ENCODE measurements around the gene HTR3B. TPM values are rescaled to one million over a fixed set of nuclear protein-coding genes. Genes with fewer than 3 reads are reported as not detected.

Gene HTR3B
- polyA plus RNA-seq, 3 donors = 0.04 to 0.14 TPM; not detected in 1

GRCh38 chr11:113967361-113967760, 62.8 kb downstream of the HTR3B start:
- no CpG with 5 or more reads among the region's 1 CpG for WGBS (ENCODE audit: insufficient coverage)
- H3K4me2 ChIP-seq (replicated peaks; ENCODE audit: extremely low read depth, low read length, poor library complexity, severe bottlenecking) = no peak overlapping the region

GRCh38 chr11:113971506-113972195, 67.1 kb downstream of the HTR3B start:
- intact Hi-C loops (cut with micrococcal nuclease) = no loop called here
- H3K4me1 Mint-ChIP-seq = peaks cover 24% of the 10 kb centered on the region
- WGBS (ENCODE audit: insufficient coverage) = 81% methylated on average over 13 of the region's 15 CpGs

More at GRCh38 chr11:113967361-113967760, 62.8 kb downstream of the HTR3B start:
- Histone ChIP-seq H3K27me3 (ENCODE audit: control insufficient read depth in 2 of 2, insufficient read depth in 2 of 2, low read length in 2 of 2) (no peaks in the 10 kb centered on the region), H3K27ac (ENCODE audit: low read depth in 1 of 2, low read length in 2 of 2) (no peak overlapping the region), H3K36me3 (replicated peaks in 1 of 2; ENCODE audit: control insufficient read depth in 1 of 2, insufficient read depth in 2 of 2, low read length in 2 of 2) (no peaks in the 10 kb centered on the region), H3K79me2 (ENCODE audit: insufficient read depth, low read length) (no peaks in the 10 kb centered on the region), H3K9me3 (replicated peaks in 1 of 2; ENCODE audit: control insufficient read depth in 1 of 2, insufficient read depth in 1 of 2, low read length in 2 of 2) (no peaks in the 10 kb centered on the region), H3K4me3 (replicated peaks in 1 of 3; ENCODE audit: low read depth in 2 of 3, low read length in 3 of 3) (no peak overlapping the region), H4K20me1 (ENCODE audit: insufficient read depth, low read length) (no peaks in the 10 kb centered on the region), H3K9ac (ENCODE audit: insufficient read depth, low read length, poor library complexity, severe bottlenecking) (no peak overlapping the region), H3K4me1 (ENCODE audit: control insufficient read depth in 1 of 2, insufficient read depth in 2 of 2, low read length in 2 of 2) (no peaks in the 10 kb centered on the region), H2AFZ (ENCODE audit: insufficient read depth, low read depth, low read length, poor library complexity, severe bottlenecking) (no peak overlapping the region)
- Mint-ChIP-seq H3K27ac (no peak overlapping the region), H3K27me3 (ENCODE audit: low read depth in 3 of 3) (peaks cover 0 to 2% (median 2%) of the 10 kb centered on the region in 3 donors), H3K9me3 (peaks cover 0 to 2% (median 0%) of the 10 kb centered on the region in 7 donors), H3K4me1 (peaks cover 5% of the 10 kb centered on the region), H3K36me3 (no peaks in the 10 kb centered on the region), H3K4me3 (no peak overlapping the region)
- TF ChIP-seq CTCF (IDR thresholded peaks at IDR 0.05) = no peak
- DNase-seq = no peak
- intact Hi-C loops (cut with micrococcal nuclease) = no loop called here

More at GRCh38 chr11:113971506-113972195, 67.1 kb downstream of the HTR3B start:
- no peaks in the 10 kb centered on the region for H3K79me2 ChIP-seq (ENCODE audit: insufficient read depth, low read length)
- peaks cover 0 to 2% (median 0%) of the 10 kb centered on the region in 3 donors for H3K27me3 Mint-ChIP-seq (ENCODE audit: low read depth in 3 of 3)
- no peaks in the 10 kb centered on the region for H3K9me3 ChIP-seq (replicated peaks in 1 of 2; ENCODE audit: control insufficient read depth in 1 of 2, insufficient read depth in 1 of 2, low read length in 2 of 2)
- no peak overlapping the region for H3K4me3 Mint-ChIP-seq
- H2AFZ ChIP-seq (ENCODE audit: insufficient read depth, low read depth, low read length, poor library complexity, severe bottlenecking) = no peak overlapping the region
- H3K4me2 ChIP-seq (replicated peaks; ENCODE audit: extremely low read depth, low read length, poor library complexity, severe bottlenecking) = no peak overlapping the region
- H3K4me1 ChIP-seq (ENCODE audit: control insufficient read depth in 1 of 2, insufficient read depth in 2 of 2, low read length in 2 of 2) = no peaks in the 10 kb centered on the region
- no peaks in the 10 kb centered on the region for H3K9me3 Mint-ChIP-seq
- H3K4me3 ChIP-seq (replicated peaks in 1 of 3; ENCODE audit: low read depth in 2 of 3, low read length in 3 of 3) = no peak overlapping the region
- no peaks in the 10 kb centered on the region for H3K27me3 ChIP-seq (ENCODE audit: control insufficient read depth in 2 of 2, insufficient read depth in 2 of 2, low read length in 2 of 2)
- no peaks in the 10 kb centered on the region for H3K36me3 Mint-ChIP-seq
- H3K27ac ChIP-seq (ENCODE audit: low read depth in 1 of 2, low read length in 2 of 2) = no peak overlapping the region
- no peak for TF ChIP-seq CTCF (IDR thresholded peaks at IDR 0.05)
- no peaks in the 10 kb centered on the region for H4K20me1 ChIP-seq (ENCODE audit: insufficient read depth, low read length)
- no peak for DNase-seq
- H3K36me3 ChIP-seq (replicated peaks in 1 of 2; ENCODE audit: control insufficient read depth in 1 of 2, insufficient read depth in 2 of 2, low read length in 2 of 2) = no peaks in the 10 kb centered on the region
- peak overlapping the region in 2 of 7 donors; percentile 15 to 54 for H3K27ac Mint-ChIP-seq
- no peak overlapping the region for H3K9ac ChIP-seq (ENCODE audit: insufficient read depth, low read length, poor library complexity, severe bottlenecking)

Measured in CD14-positive monocyte (primary cell).